SK-N-MC (cell line): ENCODE results near the gene AKAP6.

Source experiments
- EZH2 ChIP-seq: fragments of 200-600 bp; sonication (generic); IDR thresholded peaks from one replicate; pipeline ENCODE4 v1.6.1; 2017; ENCODE audit warnings: antibody characterized with exemption
- FOXP2 ChIP-seq: optimal IDR thresholded peaks from 2 replicates; pipeline ENCODE3; 2011; ENCODE audit warnings: mild to moderate bottlenecking, moderate library complexity; ENCODE audit not compliant: insufficient read depth; ENCODE audit errors: extremely low read length, control extremely low read depth
- POLR2AphosphoS5 ChIP-seq: IDR thresholded peaks from 2 replicates; pipeline ENCODE4 v1.6.1; 2012; ENCODE audit warnings: mild to moderate bottlenecking, low read depth, low read length, borderline replicate concordance

DNA sequence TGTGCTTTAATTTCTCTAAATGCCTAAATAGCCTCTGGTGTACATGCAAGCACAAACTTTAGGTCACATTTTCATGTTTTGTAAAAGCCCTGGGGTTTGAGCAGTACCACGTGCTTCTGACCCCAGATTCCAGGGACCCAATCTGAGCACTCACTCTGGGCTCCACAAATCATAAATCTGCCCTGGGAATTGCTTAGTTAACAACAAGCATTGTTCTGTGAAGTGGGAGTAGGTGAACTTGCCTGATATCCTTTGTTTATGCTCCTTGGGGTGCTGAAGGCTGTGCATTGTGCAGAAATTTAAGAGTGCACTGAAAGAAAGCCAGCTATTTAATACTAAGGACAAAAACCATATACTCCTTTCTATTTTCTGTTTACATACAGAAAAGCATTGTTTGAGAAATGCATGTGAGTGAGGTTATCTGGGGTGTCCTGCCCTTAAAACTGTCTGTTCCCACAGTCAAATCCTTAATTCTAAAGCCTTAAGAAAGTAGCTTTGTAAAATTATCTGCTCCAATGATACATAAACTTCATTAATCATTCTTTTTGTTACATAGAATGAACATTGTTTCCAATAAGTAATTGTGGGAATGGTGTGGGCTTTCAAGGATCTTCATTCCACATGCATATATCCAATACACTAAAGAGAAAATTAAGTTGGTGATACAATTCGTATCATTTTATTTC, 351.0 kb downstream of the AKAP6 start:
- TF ChIP-seq EZH2, result no peak
- no peak for TF ChIP-seq POLR2AphosphoS5
- TF ChIP-seq FOXP2, result no peak
